ENCODE results near the gene MAP7D2. TPM values are rescaled to one million over a fixed set of nuclear protein-coding genes. Genes with fewer than 3 reads are reported as not detected.

MAP7D2 gene
- total RNA-seq, 1 experiment from 2014 or later, result 45.4 TPM

DNA sequence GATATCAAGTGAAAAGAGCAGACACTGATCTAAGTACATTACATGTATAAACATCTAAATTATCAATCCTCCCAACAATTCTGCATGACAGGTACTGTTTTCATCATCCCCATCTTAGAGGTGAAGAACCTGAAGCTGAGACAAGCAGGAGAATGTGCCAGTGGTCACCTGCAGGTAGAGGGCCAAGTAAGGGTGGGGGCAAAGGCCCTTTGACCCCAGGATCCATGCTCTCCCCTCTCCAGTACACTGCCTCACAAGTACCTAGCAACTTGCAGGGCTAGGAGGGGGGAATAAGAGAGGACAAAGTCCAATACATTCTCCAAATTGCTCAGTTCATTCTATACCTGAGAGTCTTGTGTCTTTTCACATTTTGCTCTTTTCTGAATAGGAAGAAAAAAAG is 8.3 kb upstream of the MAP7D2 start:
- no peak for DNase-seq
- no peak overlapping the region for H3K4me3 Mint-ChIP-seq (ENCODE audit: unreplicated experiment)
- TF ChIP-seq, protein P1, sequence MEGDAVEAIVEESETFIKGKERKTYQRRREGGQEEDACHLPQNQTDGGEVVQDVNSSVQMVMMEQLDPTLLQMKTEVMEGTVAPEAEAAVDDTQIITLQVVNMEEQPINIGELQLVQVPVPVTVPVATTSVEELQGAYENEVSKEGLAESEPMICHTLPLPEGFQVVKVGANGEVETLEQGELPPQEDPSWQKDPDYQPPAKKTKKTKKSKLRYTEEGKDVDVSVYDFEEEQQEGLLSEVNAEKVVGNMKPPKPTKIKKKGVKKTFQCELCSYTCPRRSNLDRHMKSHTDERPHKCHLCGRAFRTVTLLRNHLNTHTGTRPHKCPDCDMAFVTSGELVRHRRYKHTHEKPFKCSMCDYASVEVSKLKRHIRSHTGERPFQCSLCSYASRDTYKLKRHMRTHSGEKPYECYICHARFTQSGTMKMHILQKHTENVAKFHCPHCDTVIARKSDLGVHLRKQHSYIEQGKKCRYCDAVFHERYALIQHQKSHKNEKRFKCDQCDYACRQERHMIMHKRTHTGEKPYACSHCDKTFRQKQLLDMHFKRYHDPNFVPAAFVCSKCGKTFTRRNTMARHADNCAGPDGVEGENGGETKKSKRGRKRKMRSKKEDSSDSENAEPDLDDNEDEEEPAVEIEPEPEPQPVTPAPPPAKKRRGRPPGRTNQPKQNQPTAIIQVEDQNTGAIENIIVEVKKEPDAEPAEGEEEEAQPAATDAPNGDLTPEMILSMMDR (IDR thresholded peaks at IDR 0.05; ENCODE audit: insufficient read depth in 1 of 2, low read depth in 1 of 2, low read length in 1 of 2, severe bottlenecking in 1 of 2, unreplicated experiment in 1 of 2), result no peak
- no peak overlapping the region for H3K4me3 ChIP-seq (ENCODE audit: low read depth, low read length)
- H3K9me3 ChIP-seq, result no peaks in the 10 kb centered on the region
- no peaks in the 10 kb centered on the region for H3K27me3 Mint-ChIP-seq (ENCODE audit: insufficient read depth, unreplicated experiment)
- no peaks in the 10 kb centered on the region for H3K4me1 Mint-ChIP-seq (ENCODE audit: low read depth, unreplicated experiment)
- no peaks in the 10 kb centered on the region for H3K36me3 ChIP-seq (ENCODE audit: control insufficient read depth, insufficient read depth, low read length)
- peaks cover 20% of the 10 kb centered on the region for H3K36me3 Mint-ChIP-seq (ENCODE audit: insufficient read depth, unreplicated experiment)
- ChIA-PET CTCF (no interaction called here), POLR2A (no interaction called here)
- H3K4me1 ChIP-seq, result 0 out of 2 replicates have a peak, but pooled peaks cover 7% of the 10 kb centered on the region
- no peak overlapping the region for H3K27ac Mint-ChIP-seq (ENCODE audit: unreplicated experiment)
- intact Hi-C loops (cut with micrococcal nuclease; ENCODE audit: unreplicated experiment), result no loop called here
- no TSS peak for BruUV-seq (replicated peaks)
- no peaks in the 10 kb centered on the region for H3K9me3 Mint-ChIP-seq (ENCODE audit: unreplicated experiment)
- no peaks in the 10 kb centered on the region for H3K27me3 ChIP-seq (replicated peaks; ENCODE audit: control insufficient read depth, insufficient read depth, low read length)

DNA sequence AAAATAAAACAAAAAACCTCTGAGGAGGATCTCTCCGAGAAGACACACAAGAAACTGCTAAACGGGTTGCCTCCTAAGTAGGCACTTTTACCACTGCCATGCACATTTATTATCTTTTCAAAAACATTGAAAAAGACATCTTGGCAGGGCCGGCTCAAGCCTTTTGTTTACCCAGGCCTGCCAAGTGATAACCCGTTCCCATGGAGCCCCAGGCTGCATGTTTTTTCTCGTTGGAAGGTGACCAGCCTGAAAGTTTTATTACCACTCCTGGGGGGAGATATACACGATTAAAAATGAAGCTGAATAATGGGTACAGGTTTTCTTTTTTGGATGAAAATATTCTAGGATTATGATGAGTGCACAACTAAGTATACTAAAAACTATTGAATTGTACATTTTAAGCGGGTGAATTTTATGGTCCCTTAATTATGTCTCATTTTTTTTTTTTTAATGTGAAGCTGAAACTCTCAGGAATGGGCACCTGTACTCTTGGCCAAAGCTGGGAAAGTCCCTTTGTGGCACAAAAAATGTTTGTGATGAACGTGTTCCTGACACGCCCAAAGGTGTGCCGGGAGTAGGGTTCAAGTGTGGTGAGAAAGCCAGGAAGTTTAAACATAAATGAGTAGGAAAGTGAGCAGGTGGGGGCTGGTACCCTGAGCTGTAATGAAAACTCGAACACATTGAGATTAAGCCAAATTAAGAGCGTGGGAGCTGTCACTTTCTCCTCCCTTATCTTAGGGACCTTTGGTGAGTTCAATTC is 1.5 kb upstream of the MAP7D2 start:
- intact Hi-C loops (cut with micrococcal nuclease; ENCODE audit: unreplicated experiment), result no loop called here
- Histone ChIP-seq H3K4me1 (no peaks in the 10 kb centered on the region), H3K9me3 (no peaks in the 10 kb centered on the region), H3K4me3 (ENCODE audit: low read depth, low read length) (no peak overlapping the region), H3K36me3 (ENCODE audit: control insufficient read depth, insufficient read depth, low read length) (no peaks in the 10 kb centered on the region), H3K27me3 (replicated peaks; ENCODE audit: control insufficient read depth, insufficient read depth, low read length) (no peaks in the 10 kb centered on the region)
- CTCF ChIA-PET, result interaction anchor here (0.7 kb wide), 1 partner anchor 1291 kb away, joined by 3 read pairs; no protein-coding TSS in a partner anchor
- Mint-ChIP-seq H3K27ac (ENCODE audit: unreplicated experiment) (no peak overlapping the region), H3K9me3 (ENCODE audit: unreplicated experiment) (no peaks in the 10 kb centered on the region), H3K4me1 (ENCODE audit: low read depth, unreplicated experiment) (peaks cover 16% of the 10 kb centered on the region), H3K27me3 (ENCODE audit: insufficient read depth, unreplicated experiment) (no peaks in the 10 kb centered on the region), H3K36me3 (ENCODE audit: insufficient read depth, unreplicated experiment) (no peaks in the 10 kb centered on the region), H3K4me3 (ENCODE audit: unreplicated experiment) (no peak overlapping the region)
- no TSS peak for BruUV-seq (replicated peaks)
- DNase-seq, result no peak
- POLR2A ChIA-PET, result no interaction called here
- TF ChIP-seq, protein P1 (IDR thresholded peaks at IDR 0.05; ENCODE audit: insufficient read depth in 1 of 2, low read depth in 1 of 2, low read length in 1 of 2, severe bottlenecking in 1 of 2, unreplicated experiment in 1 of 2), result no peak

DNA sequence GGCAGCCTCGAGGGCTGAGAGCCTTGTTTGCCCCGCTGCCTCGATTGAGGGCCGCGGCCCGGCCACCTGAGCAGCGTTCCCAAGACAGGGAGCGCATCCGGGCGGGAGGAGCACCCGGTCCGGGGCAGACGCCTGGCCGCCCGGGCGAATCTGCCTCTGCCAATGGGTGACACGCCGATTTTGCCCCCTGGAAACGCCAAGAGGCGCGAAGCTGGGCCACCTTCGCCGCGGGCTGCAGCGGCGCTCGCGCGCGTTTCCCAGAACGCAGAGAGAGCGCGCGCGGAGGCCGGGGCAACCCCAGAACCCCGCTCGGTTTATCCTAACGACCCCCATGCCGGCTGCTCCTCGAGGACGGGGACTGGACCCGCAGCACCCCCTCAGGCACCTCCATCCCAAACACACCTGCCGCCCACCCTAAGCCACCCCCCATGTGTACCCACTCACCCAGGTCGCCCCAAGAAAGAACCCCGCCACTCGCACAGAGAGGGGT is 575 bp downstream of the MAP7D2 start:
- ChIA-PET CTCF (interaction anchor here (0.5 kb wide), 1 partner anchor 19 kb away, joined by 5 read pairs; no protein-coding TSS in a partner anchor), POLR2A (no interaction called here)
- Histone ChIP-seq H3K36me3 (ENCODE audit: control insufficient read depth, insufficient read depth, low read length) (no peaks in the 10 kb centered on the region), H3K4me3 (ENCODE audit: low read depth, low read length) (peak overlapping the region; percentile 66), H3K27me3 (replicated peaks; ENCODE audit: control insufficient read depth, insufficient read depth, low read length) (no peaks in the 10 kb centered on the region), H3K4me1 (no peaks in the 10 kb centered on the region), H3K9me3 (no peaks in the 10 kb centered on the region)
- H3K4me1 Mint-ChIP-seq (ENCODE audit: low read depth, unreplicated experiment), result peaks cover 16% of the 10 kb centered on the region
- H3K9me3 Mint-ChIP-seq (ENCODE audit: unreplicated experiment), result no peaks in the 10 kb centered on the region
- no peaks in the 10 kb centered on the region for H3K27me3 Mint-ChIP-seq (ENCODE audit: insufficient read depth, unreplicated experiment)
- TF ChIP-seq, protein P1 (IDR thresholded peaks at IDR 0.05; ENCODE audit: insufficient read depth in 1 of 2, low read depth in 1 of 2, low read length in 1 of 2, severe bottlenecking in 1 of 2, unreplicated experiment in 1 of 2), result no peak
- intact Hi-C loops (cut with micrococcal nuclease; ENCODE audit: unreplicated experiment), result no loop called here
- BruUV-seq (replicated peaks), result TSS peak; percentile 28
- H3K27ac Mint-ChIP-seq (ENCODE audit: unreplicated experiment), result peak overlapping the region; percentile 76
- peak overlapping the region; percentile 85 for H3K4me3 Mint-ChIP-seq (ENCODE audit: unreplicated experiment)
- H3K36me3 Mint-ChIP-seq (ENCODE audit: insufficient read depth, unreplicated experiment), result no peaks in the 10 kb centered on the region
- peak in 1 of 2 experiments; percentile 36 for DNase-seq
